HL-60/S4 treated with retinoic acid at 250 ng/mL for 4 days and 3 days (cell line): ENCODE measurements around the gene PRTN3.
"Not testable (repeated sequence)": the region's sequence is repeated elsewhere in the genome, so short reads cannot be mapped to it uniquely, and the experiment has no call there.

Experiments used
- in situ Hi-C: fragments of 300-500 bp; cut with MboI; formaldehyde crosslinking; loops from 2 replicates; pipeline ENCODE4 v1.7.0; 2022; ENCODE audit warnings: low sequenced_read_pairs

PRTN3 gene

DNA sequence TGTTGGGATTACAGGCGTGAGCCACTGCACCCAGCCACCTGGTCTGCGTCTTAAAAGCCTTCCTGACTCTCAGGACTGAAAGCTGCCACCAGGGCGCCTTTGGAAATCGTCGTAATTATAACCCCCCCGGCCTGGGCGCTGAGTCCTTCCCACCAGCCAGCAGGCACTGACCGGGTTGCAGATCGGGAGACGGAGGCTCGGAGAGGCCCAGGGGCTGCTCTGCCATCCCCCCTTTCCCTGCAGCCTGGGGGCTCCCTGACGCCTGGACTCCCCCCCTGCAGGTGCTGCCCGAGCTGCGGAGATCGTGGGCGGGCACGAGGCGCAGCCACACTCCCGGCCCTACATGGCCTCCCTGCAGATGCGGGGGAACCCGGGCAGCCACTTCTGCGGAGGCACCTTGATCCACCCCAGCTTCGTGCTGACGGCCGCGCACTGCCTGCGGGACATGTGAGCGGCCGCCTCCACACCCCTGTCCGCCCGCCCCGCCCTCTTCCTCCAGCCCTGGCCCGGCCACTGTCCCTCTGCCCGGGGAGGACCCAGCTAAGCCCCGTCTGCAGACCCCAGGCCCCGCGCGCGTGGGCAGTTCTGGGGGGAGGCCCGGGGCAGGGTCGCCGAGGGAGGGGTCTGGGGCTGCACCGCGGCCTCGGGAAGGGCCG, 2.5 kb downstream of the PRTN3 start:
- in situ Hi-C loops: no loop called here

DNA sequence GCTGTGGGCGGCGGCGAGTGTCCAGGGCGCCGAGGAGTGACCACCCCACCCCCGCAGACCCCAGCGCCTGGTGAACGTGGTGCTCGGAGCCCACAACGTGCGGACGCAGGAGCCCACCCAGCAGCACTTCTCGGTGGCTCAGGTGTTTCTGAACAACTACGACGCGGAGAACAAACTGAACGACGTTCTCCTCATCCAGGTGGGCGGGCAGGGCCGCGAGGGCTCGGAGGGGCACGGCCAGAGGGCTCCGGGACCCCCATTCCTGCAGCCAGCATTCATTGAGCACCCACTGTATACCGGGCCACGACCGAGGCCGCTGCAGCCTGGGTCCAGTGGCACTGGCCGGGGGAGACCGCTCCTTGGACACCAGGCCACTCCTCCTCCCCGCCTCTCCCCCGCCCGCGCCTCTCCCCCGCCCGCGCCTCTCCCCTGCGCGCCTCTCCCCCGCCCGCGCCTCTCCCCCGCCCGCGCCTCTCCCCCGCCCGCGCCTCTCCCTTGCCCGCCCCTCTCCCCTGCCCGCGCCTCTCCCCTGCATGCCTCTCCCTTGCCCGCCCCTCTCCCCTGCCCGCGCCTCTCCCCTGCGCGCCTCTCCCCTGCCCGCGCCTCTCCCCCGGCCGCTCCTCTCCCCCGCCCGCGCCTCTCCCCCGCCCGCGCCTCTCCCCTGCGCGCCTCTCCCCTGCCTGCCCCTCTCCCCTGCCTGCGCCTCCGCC, 3.2 kb downstream of the PRTN3 start:
- in situ Hi-C loops: no loop called here

- in situ Hi-C loops: no loop called here
Observed at GRCh38 chr19:844546-844971, 3.8 kb downstream of the PRTN3 start.

DNA sequence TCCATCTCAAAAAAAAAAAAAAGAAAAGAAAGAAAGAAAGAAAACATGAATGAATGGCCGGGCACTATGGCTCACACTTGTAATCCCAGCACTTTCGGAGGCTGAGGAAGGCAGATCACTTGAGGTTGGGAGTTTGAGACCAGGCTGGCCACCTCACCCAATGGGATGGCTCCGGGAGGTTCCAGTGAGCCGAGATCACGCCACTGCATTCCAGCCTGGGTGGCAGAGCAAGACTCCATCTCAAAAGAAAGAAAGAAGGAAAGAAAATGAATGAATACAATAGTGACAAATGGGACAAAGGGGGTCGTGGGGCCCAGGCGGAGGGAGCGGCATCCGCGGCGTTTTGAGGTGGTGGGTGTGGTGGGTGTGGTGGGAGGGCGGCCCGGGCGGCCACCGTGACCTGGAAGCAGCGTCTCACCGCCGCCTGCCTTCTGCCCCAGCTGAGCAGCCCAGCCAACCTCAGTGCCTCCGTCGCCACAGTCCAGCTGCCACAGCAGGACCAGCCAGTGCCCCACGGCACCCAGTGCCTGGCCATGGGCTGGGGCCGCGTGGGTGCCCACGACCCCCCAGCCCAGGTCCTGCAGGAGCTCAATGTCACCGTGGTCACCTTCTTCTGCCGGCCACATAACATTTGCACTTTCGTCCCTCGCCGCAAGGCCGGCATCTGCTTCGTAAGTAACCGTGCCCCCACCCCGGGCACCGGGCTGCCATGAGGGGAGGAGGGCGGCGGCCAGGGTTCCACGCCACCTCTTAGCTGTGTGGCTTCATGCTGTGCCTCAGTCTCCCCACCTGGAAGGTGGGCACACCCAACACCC, 5.1 kb downstream of the PRTN3 start:
- in situ Hi-C loops: no loop called here

DNA sequence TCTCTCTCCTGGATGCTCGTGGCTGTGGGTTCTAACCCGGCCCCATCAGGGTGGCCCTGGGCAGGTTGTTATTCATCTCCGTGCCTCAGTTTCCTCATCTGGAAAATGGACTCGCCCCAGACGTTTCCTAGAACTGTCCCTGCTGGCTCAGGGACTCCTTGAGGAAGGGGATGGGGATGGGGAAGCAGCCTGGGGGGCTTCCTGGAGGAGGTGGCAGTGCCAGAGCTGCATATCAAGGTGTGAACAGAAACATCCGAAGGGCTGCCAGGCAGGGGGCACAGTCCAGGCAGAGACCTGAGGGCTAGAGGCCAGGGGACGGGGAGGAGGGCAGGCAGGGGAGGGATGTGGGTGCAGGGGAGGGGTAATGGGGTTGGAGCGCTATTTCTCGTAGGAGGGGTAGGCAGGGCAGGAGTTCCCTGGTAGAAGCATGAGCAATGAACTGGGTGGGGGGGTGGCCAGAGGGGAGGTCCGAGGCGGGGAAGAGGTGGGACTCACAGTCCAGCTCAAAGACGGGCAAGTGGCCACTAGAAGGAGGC, 7.7 kb downstream of the PRTN3 start:
- in situ Hi-C loops: no loop called here

GRCh38 chr19:849195-849594, 8.4 kb downstream of the PRTN3 start:
- in situ Hi-C loops: not testable (repeated sequence)

DNA sequence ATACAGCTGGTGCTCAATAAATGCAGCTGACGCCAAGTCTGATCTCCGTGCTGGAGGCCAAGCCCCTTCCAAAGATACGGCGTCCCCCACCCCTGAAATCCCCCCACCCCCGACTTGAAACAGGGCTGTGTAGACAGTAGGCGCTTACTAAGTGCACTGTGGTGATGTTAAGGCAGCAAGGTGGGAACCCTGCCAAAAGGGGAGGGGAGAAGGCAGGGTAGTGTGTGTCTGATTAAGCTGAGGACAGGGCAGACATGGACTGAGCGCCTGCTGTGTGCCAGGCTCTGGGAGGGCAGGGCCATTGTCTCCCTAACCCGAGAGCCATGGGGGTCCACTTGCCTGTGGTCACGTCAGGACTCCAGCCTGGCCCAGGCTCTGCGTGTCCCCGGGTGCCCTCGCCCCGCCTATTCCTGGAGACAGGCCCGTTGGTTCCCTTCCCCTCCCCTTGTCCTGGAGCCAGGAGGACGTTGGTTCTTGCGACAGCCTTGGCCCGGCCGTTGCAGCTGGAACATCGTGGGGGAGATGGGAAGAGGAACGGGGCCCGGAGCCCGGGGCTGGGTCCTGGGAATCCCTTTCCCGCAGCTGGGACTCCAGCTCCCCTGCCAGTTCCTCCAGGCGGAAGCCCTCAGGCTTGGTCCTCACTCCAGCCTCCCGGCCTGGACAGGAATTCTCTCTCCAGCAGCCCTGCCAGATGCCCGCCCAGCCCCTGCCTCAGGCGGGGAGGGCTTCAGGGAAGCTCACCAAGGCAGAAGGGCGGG, 9.6 kb downstream of the PRTN3 start:
- in situ Hi-C loops: no loop called here

GRCh38 chr19:850979-851335, 10.2 kb downstream of the PRTN3 start:
- in situ Hi-C loops: no loop called here

- in situ Hi-C loops: no loop called here
Observed at GRCh38 chr19:852136-853013, 11.6 kb downstream of the PRTN3 start, which contains the start of gene ELANE. Gene ELANE, plus strand, starts transcription at chr19:852303. Its CDS starts 26 bp downstream, at chr19:852329.

- in situ Hi-C loops: no loop called here
Observed at GRCh38 chr19:853014-853585, 12.3 kb downstream of the PRTN3 start.

DNA sequence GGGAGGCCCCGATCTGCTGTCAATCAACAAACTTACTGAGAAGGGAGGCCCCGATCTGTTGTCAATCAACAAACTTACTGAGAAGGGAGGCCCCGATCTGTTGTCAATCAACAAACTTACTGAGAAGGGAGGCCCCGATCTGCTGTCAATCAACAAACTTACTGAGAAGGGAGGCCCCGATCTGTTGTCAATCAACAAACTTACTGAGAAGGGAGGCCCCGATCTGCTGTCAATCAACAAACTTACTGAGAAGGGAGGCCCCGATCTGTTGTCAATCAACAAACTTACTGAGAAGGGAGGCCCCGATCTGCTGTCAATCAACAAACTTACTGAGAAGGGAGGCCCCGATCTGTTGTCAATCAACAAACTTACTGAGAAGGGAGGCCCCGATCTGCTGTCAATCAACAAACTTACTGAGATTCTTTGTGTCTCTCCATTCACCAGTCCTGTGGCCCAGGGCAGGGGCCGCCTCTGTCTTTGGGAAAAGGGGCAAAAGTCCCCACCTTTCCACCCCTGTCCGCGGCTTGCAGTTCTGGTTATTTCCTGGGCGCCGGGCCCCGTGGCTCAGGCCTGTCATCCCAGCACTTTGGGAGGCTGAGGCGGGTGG, 12.9 kb downstream of the PRTN3 start:
- in situ Hi-C loops: not testable (repeated sequence)

GRCh38 chr19:854549-854948, 13.8 kb downstream of the PRTN3 start:
- in situ Hi-C loops: no loop called here

DNA sequence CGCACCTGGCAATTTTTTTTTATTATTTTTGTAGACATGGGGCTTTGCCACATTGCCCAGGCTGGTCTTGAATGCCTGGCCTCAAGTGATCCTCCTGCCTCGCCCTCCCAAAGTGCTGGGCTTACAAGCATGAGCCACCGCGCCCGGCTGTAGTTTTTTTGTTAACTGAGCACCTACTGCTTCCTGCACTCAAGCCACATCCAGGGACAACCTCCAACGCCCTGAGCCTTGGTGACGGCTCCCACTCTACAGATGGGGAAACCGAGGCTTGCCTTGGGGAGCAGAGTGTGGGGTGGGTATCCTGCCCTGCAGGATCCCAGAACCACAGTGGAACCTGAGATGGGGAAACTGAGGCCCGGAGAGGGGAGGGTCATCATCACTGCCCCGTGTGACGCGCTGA, 14.3 kb downstream of the PRTN3 start:
- in situ Hi-C loops: no loop called here

GRCh38 chr19:855566-856120, 14.8 kb downstream of the PRTN3 start:
- in situ Hi-C loops: no loop called here

DNA sequence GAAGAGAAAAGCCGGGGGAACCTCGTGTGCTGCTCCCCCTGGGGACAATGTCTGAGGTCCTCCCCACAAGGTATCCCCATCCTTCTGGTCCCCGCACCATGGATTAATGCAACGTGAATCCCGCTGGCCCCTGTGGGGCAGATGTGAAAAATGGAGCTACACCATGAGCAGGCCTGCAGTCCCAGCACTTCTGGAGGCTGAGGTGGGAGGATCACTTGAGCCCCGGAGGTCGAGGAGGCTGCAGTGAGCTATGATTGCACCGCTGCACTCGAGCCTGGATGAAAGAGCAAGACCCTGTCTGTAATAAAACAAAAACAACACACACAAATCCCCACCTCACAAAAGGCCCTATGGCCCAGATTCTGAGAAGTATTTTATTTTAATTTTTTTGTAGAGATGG, 17.5 kb downstream of the PRTN3 start:
- in situ Hi-C loops: no loop called here

DNA sequence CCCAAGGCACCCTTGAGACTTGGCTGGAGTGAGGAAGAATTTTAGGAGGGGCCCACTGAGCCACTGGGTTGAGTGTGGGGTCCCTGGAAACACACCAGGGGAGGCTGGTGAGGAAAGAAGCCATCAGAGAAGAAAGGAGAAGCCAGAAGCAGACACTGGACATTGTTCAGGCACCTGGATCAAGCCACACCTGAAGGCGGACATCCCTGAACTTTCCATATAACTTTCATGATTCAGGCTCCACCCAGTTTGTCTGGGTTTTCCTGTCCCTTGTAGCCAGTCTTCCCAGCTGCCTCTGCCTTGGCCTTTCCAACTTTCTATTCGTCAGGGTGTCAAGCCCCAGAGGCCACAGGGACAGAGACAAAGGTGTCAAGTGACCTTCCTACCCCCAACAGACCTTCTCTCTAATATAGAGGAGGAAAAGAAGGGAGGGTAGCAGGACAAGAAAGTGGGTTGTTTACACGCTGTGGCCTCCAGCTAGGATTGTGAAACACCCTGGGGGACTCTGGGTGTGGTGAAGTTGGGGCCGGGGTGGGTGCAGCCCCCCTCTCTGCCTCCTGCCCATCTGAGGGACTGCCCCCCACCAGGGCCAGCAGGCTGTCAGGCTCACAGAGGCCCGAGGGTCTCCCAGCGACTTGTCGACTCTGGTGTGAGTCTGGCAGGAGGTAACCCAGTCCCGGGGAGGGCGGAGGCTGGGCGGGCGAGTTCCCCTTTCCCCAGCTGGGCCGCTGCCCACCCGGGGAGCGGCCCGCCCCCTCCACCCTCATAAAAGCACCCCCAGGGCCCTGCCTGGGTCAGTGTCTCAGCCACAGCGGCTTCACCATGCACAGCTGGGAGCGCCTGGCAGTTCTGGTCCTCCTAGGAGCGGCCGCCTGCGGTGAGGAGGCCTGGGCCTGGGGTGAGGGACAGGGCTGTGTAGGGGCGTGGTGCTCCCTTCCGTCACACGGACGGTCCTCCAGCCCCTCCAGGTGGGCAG, 18.4 kb downstream of the PRTN3 start, which contains the start of gene CFD:
TSS of gene CFD (plus strand) at position 797 of the 976 bp plus-strand sequence. CDS start at position 823, 26 bp downstream.
- in situ Hi-C loops: no loop called here

DNA sequence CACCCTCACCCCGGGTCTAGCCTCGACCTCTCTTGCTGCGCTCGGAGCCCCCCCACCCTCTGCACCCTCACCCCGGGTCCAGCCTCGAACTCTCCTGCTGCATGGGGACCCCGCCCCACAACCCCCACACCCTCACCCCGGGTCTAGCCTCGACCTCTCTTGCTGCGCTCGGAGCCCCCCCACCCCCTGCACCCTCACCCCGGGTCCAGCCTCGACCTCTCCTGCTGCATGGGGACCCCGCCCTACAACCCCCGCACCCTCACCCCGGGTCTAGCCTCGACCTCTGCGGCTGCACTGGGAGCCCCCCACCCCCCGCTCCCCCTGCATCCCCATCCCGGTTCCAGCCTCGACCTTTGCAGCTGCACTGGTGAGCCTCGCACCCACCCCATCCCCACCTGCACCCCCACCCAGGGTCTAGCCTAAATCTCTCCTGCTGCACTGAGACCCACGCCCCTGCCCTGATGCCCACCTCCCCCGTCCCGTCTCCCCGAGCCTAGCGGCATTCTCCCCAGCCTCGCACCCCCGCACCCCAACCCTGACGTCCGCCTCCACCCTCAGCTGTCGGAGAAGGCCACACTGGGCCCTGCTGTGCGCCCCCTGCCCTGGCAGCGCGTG, 20.4 kb downstream of the PRTN3 start:
- in situ Hi-C loops: no loop called here
